CD8-positive, alpha-beta memory T cell (primary cell): ENCODE results near the gene RHCE. TPM values are rescaled to one million over a fixed set of nuclear protein-coding genes. Genes with fewer than 3 reads are reported as not detected.

Experiments used
- CTCF ChIA-PET: fragments of 350-600 bp; sonication (Branson Sonifier 250); formaldehyde crosslinking; loops from one replicate; lab custom pipeline; 2021; ENCODE audit warnings: antibody characterized with exemption; lab: Charles Lee
- POLR2A ChIA-PET: fragments of 350-600 bp; sonication (Branson Sonifier 250); formaldehyde crosslinking; loops from one replicate; lab custom pipeline; 2021; ENCODE audit warnings: antibody characterized with exemption; lab: Charles Lee
- DNase-seq, 5 donors: peaks; one replicate each; pipeline versions ENCODE4 v3.0.0 to v3.0.0-alpha.2; 2020 to 2022; ENCODE audit warnings: mixed read lengths in 1 of 5
- H3K27ac ChIP-seq: one replicate; pipeline ENCODE4 v1.7.0; 2013; ENCODE audit warnings: low read depth, mild to moderate bottlenecking, low read length, moderate library complexity
- H3K27me3 ChIP-seq: 2 replicates; pipeline ENCODE4 v1.7.0; 2013; ENCODE audit warnings: low read length, mild to moderate bottlenecking; ENCODE audit not compliant: insufficient read depth, poor library complexity, severe bottlenecking
- H3K36me3 ChIP-seq: 2 replicates; pipeline ENCODE4 v1.7.0; 2013; ENCODE audit warnings: mild to moderate bottlenecking, low read length, moderate library complexity; ENCODE audit not compliant: insufficient read depth
- H3K4me1 ChIP-seq: 2 replicates; pipeline ENCODE4 v1.7.0; 2013; ENCODE audit warnings: mild to moderate bottlenecking, low read length, moderate library complexity; ENCODE audit not compliant: insufficient read depth
- H3K4me3 ChIP-seq: 2 replicates; pipeline ENCODE4 v1.7.0; 2013; ENCODE audit warnings: mild to moderate bottlenecking, low read length
- H3K9me3 ChIP-seq: 2 replicates; pipeline ENCODE4 v1.7.0; 2013; ENCODE audit warnings: mild to moderate bottlenecking, low read length
- H3K27ac Mint-ChIP-seq, 8 donors: one replicate each; pipeline ENCODE4 v1.8.0; 2020 to 2021; ENCODE audit warnings: mixed read lengths in 8 of 8, mild to moderate bottlenecking in 6 of 8, inconsistent platforms in 3 of 8, moderate library complexity in 3 of 8
- H3K27me3 Mint-ChIP-seq, 2 donors: one replicate each; pipeline ENCODE4 v1.8.0; 2020 to 2021; ENCODE audit warnings: mixed read lengths in 2 of 2, mild to moderate bottlenecking in 1 of 2, moderate library complexity in 1 of 2
- H3K36me3 Mint-ChIP-seq, 3 donors: one replicate each; pipeline ENCODE4 v1.8.0; 2020 to 2021; ENCODE audit warnings: mixed read lengths in 3 of 3, inconsistent platforms in 1 of 3, mild to moderate bottlenecking in 1 of 3
- H3K4me1 Mint-ChIP-seq, 3 donors: one replicate each; pipeline ENCODE4 v1.8.0; 2020 to 2021; ENCODE audit warnings: mixed read lengths in 3 of 3, inconsistent platforms in 1 of 3, mild to moderate bottlenecking in 1 of 3
- H3K4me3 Mint-ChIP-seq, 7 donors: one replicate each; pipeline ENCODE4 v1.8.0; 2020 to 2021; ENCODE audit warnings: mixed read lengths in 7 of 7, mild to moderate bottlenecking in 6 of 7, moderate library complexity in 4 of 7, inconsistent platforms in 2 of 7
- H3K9me3 Mint-ChIP-seq, 5 donors: one replicate each; pipeline ENCODE4 v1.8.0; 2020 to 2022; ENCODE audit warnings: mixed read lengths in 5 of 5, mild to moderate bottlenecking in 3 of 5, moderate library complexity in 2 of 5, inconsistent platforms in 1 of 5
- polyA plus RNA-seq: library from polyadenylated mRNA; unstranded; fragments of 300-500 nt; fragmentation: Illumina TruSeq; gene quantifications from one replicate; pipeline ENCODE4 v1.2.3, GENCODE V29; 2021
- total RNA-seq, 2 experiments: library from RNA; stranded (reverse); gene quantifications; one replicate each; pipeline ENCODE4 v1.2.3, GENCODE V29; 2021

RHCE gene
- total and polyA plus RNA-seq, 3 experiments from 2014 or later: 0.18 to 0.33 (median 0.26) TPM

- Histone ChIP-seq H3K4me3 (peak overlapping the region; percentile 74), H3K9me3 (no peaks in the 10 kb centered on the region), H3K4me1 (peaks cover 53% of the 10 kb centered on the region), H3K36me3 (no peaks in the 10 kb centered on the region), H3K27ac (peak overlapping the region; percentile 70), H3K27me3 (no peaks in the 10 kb centered on the region)
- Mint-ChIP-seq H3K4me3 (peak overlapping the region; percentile 76 to 94 (median 87)), H3K27me3 (no peaks in the 10 kb centered on the region), H3K4me1 (peaks cover 58 to 69% (median 61%) of the 10 kb centered on the region in 3 donors), H3K27ac (peak overlapping the region; percentile 43 to 95 (median 92)), H3K9me3 (no peaks in the 10 kb centered on the region), H3K36me3 (peaks cover 0 to 11% (median 0%) of the 10 kb centered on the region in 3 donors)
- POLR2A ChIA-PET: interaction anchor here (0.6 to 2.7 kb wide), 5 partner anchors 189 to 949 kb away, joined by 4 to 19 read pairs (median 7); partner anchors contain the start of gene SYF2
- DNase-seq: no peak
- CTCF ChIA-PET: interaction anchor here (1.5 kb wide), 1 partner anchor 37 kb away, joined by 4 read pairs; no protein-coding TSS in a partner anchor
Measured at GRCh38 chr1:25431955-25432719, 11.5 kb upstream of the RHCE start.

- Mint-ChIP-seq H3K4me3 (peak overlapping the region; percentile 96 to 99 (median 97)), H3K9me3 (no peaks in the 10 kb centered on the region), H3K27ac (peak overlapping the region; percentile 43 to 100 (median 97)), H3K27me3 (no peaks in the 10 kb centered on the region), H3K36me3 (peaks cover 0 to 11% (median 0%) of the 10 kb centered on the region in 3 donors), H3K4me1 (peaks cover 52 to 60% (median 53%) of the 10 kb centered on the region in 3 donors)
- Histone ChIP-seq H3K27ac (peak overlapping the region; percentile 98), H3K27me3 (no peaks in the 10 kb centered on the region), H3K36me3 (no peaks in the 10 kb centered on the region), H3K9me3 (no peaks in the 10 kb centered on the region), H3K4me3 (peak overlapping the region; percentile 74), H3K4me1 (peaks cover 45% of the 10 kb centered on the region)
- ChIA-PET POLR2A (interaction anchor here (0.5 to 2.7 kb wide), 8 partner anchors 184 to 948 kb away, joined by 4 to 19 read pairs (median 6); partner anchors contain the start of genes RSRP1 and SYF2), CTCF (interaction anchor here (1.5 kb wide), 2 partner anchors 38 to 57 kb away, joined by 4 to 5 read pairs; no protein-coding TSS in a partner anchor)
- peak in 4 of 5 donors; percentile 2 to 90 (median 85) for DNase-seq
Measured at GRCh38 chr1:25430967-25431881, 10.6 kb upstream of the RHCE start.

- H3K27me3 Mint-ChIP-seq: peaks cover 0 to 2% of the 10 kb centered on the region in 2 donors
- Histone ChIP-seq H3K4me1 (peaks cover 36% of the 10 kb centered on the region), H3K36me3 (no peaks in the 10 kb centered on the region), H3K4me3 (peak within 1 kb of the TSS; percentile 81), H3K27me3 (no peaks in the 10 kb centered on the region), H3K27ac (peak within 1 kb of the TSS; percentile 98), H3K9me3 (no peaks in the 10 kb centered on the region)
- no peaks in the 10 kb centered on the region for H3K9me3 Mint-ChIP-seq
- ChIA-PET CTCF (interaction anchor here (1.5 kb wide), 1 partner anchor 58 kb away, joined by 5 read pairs; no protein-coding TSS in a partner anchor), POLR2A (interaction anchor here (0.6 to 2.7 kb wide), 5 partner anchors 119 to 198 kb away, joined by 3 to 19 read pairs (median 6); partner anchors contain the start of genes RSRP1 and SYF2)
- H3K36me3 Mint-ChIP-seq: peaks cover 0 to 11% (median 0%) of the 10 kb centered on the region in 3 donors
- peaks cover 43 to 51% (median 44%) of the 10 kb centered on the region in 3 donors for H3K4me1 Mint-ChIP-seq
- peak within 1 kb of the TSS; percentile 96 to 99 (median 97) for H3K4me3 Mint-ChIP-seq
- DNase-seq: peak; percentile 95 to 98 (median 96)
- peak within 1 kb of the TSS; percentile 99 to 100 (median 100) for H3K27ac Mint-ChIP-seq
Measured at GRCh38 chr1:25430073-25430966, 9.7 kb upstream of the RHCE start, which contains the start of gene MACO1. Gene MACO1 (plus strand): TSS chr1:25430897. CDS start chr1:25431099, 202 bp downstream.

GRCh38 chr1:25428475-25429166 lies 8.0 kb upstream of the RHCE start:
- H3K4me1 ChIP-seq: peaks cover 21% of the 10 kb centered on the region
- no peaks in the 10 kb centered on the region for H3K9me3 Mint-ChIP-seq
- DNase-seq: no peak
- no peaks in the 10 kb centered on the region for H3K27me3 ChIP-seq
- no peaks in the 10 kb centered on the region for H3K9me3 ChIP-seq
- H3K36me3 Mint-ChIP-seq: peaks cover 0 to 11% (median 0%) of the 10 kb centered on the region in 3 donors
- ChIA-PET POLR2A (interaction anchor here (0.6 to 1.2 kb wide), 2 partner anchors 196 to 325 kb away, joined by 3 to 4 read pairs; partner anchors contain the start of gene SYF2), CTCF (interaction anchor here (0.7 to 1.5 kb wide), 2 partner anchors 92 to 1470 kb away, joined by 3 to 5 read pairs; no protein-coding TSS in a partner anchor)
- H3K4me3 Mint-ChIP-seq: peak overlapping the region; percentile 11 to 87 (median 77)
- H3K36me3 ChIP-seq: no peaks in the 10 kb centered on the region
- peak overlapping the region; percentile 98 for H3K27ac ChIP-seq
- H3K4me3 ChIP-seq: no peak overlapping the region
- H3K4me1 Mint-ChIP-seq: peaks cover 26 to 34% (median 27%) of the 10 kb centered on the region in 3 donors
- peaks cover 0 to 3% of the 10 kb centered on the region in 2 donors for H3K27me3 Mint-ChIP-seq
- H3K27ac Mint-ChIP-seq: peak overlapping the region in 7 of 8 donors; percentile 55 to 100 (median 91)

GRCh38 chr1:25427696-25428095 lies 7.1 kb upstream of the RHCE start:
- Mint-ChIP-seq H3K27ac (peak overlapping the region in 2 of 8 donors; percentile 4 to 100), H3K4me1 (peaks cover 17 to 25% (median 17%) of the 10 kb centered on the region in 3 donors), H3K4me3 (peak overlapping the region in 1 of 7 donors; percentile 66), H3K27me3 (peaks cover 0 to 3% of the 10 kb centered on the region in 2 donors), H3K9me3 (no peaks in the 10 kb centered on the region), H3K36me3 (peaks cover 0 to 11% (median 0%) of the 10 kb centered on the region in 3 donors)
- no peak overlapping the region for H3K27ac ChIP-seq
- no peak overlapping the region for H3K4me3 ChIP-seq
- no peaks in the 10 kb centered on the region for H3K27me3 ChIP-seq
- CTCF ChIA-PET: interaction anchor here (1.5 kb wide), 1 partner anchor 93 kb away, joined by 5 read pairs; no protein-coding TSS in a partner anchor
- no peak for DNase-seq
- no peaks in the 10 kb centered on the region for H3K9me3 ChIP-seq
- H3K4me1 ChIP-seq: peaks cover 12% of the 10 kb centered on the region
- POLR2A ChIA-PET: interaction anchor here (1.2 kb wide), 1 partner anchor 195 kb away, joined by 4 read pairs; the partner anchor contains the start of gene SYF2
- no peaks in the 10 kb centered on the region for H3K36me3 ChIP-seq
